ENCODE results near the gene CDH12.

DNA sequence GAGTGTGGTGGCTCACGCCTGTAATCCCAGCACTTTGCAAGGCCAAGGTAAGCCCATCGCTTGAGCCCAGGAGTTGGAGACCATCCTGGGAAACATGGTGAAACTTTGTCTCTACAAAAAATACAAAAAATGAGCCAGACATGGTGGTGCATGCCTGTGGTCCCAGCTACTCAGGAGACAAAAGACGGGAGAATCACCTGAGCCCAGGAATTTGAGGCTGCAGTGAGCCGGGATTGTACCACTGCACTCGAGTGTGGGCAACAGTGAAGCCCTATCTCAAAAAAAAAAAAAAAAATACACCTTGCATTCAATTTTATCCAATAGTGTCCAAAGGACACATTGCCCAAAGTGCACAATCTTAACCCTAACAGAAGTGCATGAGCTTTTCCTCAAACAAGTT is 372.8 kb downstream of the CDH12 start:
- TF ChIP-seq SRF (IDR thresholded peaks at IDR 0.05; ENCODE audit: low read depth) (no peak), JUND (IDR thresholded peaks at IDR 0.05) (no peak), EZH2phosphoT487 (IDR thresholded peaks at IDR 0.05; ENCODE audit: borderline replicate concordance) (no peak), SP1 (IDR thresholded peaks at IDR 0.05; ENCODE audit: low read depth) (no peak), POLR2A (IDR thresholded peaks at IDR 0.05; ENCODE audit: borderline replicate concordance, extremely low read depth, insufficient read depth, insufficient read length) (no peak), FOSL1 (IDR thresholded peaks at IDR 0.05; ENCODE audit: low read depth) (no peak)
- TF ChIP-seq, protein P1, sequence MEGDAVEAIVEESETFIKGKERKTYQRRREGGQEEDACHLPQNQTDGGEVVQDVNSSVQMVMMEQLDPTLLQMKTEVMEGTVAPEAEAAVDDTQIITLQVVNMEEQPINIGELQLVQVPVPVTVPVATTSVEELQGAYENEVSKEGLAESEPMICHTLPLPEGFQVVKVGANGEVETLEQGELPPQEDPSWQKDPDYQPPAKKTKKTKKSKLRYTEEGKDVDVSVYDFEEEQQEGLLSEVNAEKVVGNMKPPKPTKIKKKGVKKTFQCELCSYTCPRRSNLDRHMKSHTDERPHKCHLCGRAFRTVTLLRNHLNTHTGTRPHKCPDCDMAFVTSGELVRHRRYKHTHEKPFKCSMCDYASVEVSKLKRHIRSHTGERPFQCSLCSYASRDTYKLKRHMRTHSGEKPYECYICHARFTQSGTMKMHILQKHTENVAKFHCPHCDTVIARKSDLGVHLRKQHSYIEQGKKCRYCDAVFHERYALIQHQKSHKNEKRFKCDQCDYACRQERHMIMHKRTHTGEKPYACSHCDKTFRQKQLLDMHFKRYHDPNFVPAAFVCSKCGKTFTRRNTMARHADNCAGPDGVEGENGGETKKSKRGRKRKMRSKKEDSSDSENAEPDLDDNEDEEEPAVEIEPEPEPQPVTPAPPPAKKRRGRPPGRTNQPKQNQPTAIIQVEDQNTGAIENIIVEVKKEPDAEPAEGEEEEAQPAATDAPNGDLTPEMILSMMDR (IDR thresholded peaks at IDR 0.05 in 2 of 3, conservative IDR thresholded peaks at IDR 0.05 in 1 of 3; ENCODE audit: borderline replicate concordance in 1 of 3, insufficient read depth in 1 of 3, low read depth in 2 of 3, low read length in 2 of 3) = no peak
- TF ChIP-seq, protein P2, sequence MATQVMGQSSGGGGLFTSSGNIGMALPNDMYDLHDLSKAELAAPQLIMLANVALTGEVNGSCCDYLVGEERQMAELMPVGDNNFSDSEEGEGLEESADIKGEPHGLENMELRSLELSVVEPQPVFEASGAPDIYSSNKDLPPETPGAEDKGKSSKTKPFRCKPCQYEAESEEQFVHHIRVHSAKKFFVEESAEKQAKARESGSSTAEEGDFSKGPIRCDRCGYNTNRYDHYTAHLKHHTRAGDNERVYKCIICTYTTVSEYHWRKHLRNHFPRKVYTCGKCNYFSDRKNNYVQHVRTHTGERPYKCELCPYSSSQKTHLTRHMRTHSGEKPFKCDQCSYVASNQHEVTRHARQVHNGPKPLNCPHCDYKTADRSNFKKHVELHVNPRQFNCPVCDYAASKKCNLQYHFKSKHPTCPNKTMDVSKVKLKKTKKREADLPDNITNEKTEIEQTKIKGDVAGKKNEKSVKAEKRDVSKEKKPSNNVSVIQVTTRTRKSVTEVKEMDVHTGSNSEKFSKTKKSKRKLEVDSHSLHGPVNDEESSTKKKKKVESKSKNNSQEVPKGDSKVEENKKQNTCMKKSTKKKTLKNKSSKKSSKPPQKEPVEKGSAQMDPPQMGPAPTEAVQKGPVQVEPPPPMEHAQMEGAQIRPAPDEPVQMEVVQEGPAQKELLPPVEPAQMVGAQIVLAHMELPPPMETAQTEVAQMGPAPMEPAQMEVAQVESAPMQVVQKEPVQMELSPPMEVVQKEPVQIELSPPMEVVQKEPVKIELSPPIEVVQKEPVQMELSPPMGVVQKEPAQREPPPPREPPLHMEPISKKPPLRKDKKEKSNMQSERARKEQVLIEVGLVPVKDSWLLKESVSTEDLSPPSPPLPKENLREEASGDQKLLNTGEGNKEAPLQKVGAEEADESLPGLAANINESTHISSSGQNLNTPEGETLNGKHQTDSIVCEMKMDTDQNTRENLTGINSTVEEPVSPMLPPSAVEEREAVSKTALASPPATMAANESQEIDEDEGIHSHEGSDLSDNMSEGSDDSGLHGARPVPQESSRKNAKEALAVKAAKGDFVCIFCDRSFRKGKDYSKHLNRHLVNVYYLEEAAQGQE (IDR thresholded peaks at IDR 0.05; ENCODE audit: low read depth) = no peak
- TF ChIP-seq, protein P3, sequence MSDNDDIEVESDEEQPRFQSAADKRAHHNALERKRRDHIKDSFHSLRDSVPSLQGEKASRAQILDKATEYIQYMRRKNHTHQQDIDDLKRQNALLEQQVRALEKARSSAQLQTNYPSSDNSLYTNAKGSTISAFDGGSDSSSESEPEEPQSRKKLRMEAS (IDR thresholded peaks at IDR 0.05) = no peak
